Stimulated activated CD4-positive, alpha-beta T cell treated with anti-CD3 and anti-CD28 coated beads, Interleukin-1b, Interleukin-23, amount 100 ng/mL, for 48 hours (primary cell): ENCODE data around the gene RBM24.
"Not testable (repeated sequence)": the region's sequence is repeated elsewhere in the genome, so short reads cannot be mapped to it uniquely, and the experiment has no call there.

Experiments used
- DNase-seq: peaks from one replicate; pipeline ENCODE4 v3.0.0-alpha.2; 2020

The RBM24 gene

DNA sequence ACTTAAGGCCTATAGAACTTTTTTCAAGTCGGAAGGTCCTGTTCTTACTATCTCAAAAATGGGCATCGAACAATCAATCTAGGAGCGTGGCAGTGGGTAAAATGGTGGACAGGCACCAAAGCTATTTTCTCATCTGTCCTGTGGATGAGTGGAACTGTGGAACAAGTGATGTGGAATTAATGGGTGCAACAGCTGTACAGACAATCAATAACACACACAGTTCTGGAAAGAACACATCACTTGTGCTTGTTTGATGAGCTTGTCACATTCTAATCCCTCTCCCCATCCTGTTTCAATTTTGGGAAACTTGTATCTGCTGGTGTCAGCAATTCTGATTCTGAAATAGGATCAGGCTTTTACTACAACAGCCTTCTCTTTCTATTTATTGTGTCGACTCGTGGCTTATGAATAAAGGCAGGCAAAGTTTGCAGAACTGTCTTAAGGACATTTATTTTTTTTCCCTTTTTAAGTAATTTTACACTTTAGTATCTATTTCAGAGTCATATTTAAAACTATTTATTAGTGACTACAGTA, 11.5 kb downstream of the RBM24 start:
- no peak for DNase-seq

GRCh38 chr6:17293395-17293794, 12.2 kb downstream of the RBM24 start:
- DNase-seq, result no peak

- no peak for DNase-seq
Observed at GRCh38 chr6:17297271-17298080, 16.3 kb downstream of the RBM24 start.

- DNase-seq, result no peak
Observed at GRCh38 chr6:17298257-17298656, 17.1 kb downstream of the RBM24 start.

DNA sequence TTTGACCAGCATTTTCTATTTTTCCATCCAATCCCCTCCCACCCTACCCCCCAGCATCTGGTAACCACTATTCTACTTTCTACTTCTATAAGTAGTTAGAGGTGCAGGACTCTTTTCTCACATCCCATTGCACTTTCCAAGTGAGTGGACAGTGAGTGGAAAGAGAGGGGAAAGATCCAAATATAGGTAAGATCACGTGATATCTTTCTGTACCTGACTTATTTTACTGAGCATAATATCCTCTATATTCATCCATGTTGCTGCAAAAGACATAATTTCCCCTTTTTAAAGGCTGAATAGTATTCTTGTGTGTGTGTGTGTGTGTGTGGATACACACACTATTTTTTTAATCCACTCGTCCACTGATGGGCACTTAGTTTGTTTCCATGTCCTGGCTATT, 18.1 kb downstream of the RBM24 start:
- DNase-seq, result no peak

- DNase-seq, result no peak
Observed at GRCh38 chr6:17299750-17300149, 18.6 kb downstream of the RBM24 start.

GRCh38 chr6:17300637-17301036, 19.5 kb downstream of the RBM24 start:
- no peak for DNase-seq

DNA sequence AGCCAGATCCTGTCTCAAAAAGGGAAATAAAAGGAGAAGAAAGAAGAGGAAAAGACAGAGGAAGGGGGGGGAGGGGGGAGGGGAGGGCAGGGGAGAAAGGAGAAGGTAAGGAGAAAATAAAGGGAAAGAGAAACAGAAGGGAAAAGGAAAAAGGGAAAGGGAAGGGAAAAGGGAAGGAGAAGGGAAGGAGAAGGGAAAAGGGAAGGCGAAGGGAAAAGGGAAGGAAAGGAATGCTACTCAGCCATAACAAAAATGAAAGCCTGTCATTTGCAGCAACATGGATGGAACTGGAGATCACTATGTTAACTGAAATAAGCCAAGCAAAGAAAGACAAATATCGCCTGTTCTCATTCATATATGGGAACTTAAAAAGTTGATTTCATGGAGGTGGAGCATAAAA, 22.3 kb downstream of the RBM24 start:
- DNase-seq, result no peak

DNA sequence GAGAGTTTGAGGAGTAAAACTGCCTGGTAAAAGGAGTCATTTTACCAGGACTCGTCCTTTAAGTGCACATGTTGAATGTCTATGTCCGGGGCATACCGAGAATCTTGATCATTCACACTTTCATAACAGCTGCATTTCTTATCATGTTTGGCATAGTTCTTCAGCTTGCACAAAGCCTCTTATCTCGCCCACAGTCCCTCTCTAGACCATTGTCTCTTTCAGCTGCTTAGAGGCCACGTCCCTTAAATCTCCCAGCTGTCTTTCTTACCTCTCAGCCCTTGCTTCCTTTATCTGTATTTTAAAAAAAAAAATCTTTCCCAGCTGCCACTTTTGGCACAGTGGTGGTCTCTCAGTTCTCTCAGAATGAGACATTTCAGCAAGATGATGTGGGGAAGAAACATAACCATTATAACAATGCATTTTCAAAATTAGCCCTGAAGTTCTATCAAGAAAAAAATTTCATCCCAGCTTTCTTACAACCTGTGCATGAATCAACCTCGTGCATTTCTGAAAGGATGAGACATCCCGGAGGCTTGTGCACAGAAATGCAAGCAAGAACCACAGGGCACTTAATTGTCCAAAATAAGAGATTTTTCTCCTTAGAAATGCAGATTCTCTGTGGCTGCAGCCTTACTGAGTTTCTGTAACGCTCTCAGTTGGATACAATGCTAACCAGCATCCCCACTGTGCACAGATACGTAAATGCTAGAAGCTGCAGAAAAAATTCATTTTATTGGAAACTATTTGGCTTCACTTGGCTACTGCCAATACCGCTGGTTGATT, 24.2 kb downstream of the RBM24 start:
- DNase-seq, result no peak

DNA sequence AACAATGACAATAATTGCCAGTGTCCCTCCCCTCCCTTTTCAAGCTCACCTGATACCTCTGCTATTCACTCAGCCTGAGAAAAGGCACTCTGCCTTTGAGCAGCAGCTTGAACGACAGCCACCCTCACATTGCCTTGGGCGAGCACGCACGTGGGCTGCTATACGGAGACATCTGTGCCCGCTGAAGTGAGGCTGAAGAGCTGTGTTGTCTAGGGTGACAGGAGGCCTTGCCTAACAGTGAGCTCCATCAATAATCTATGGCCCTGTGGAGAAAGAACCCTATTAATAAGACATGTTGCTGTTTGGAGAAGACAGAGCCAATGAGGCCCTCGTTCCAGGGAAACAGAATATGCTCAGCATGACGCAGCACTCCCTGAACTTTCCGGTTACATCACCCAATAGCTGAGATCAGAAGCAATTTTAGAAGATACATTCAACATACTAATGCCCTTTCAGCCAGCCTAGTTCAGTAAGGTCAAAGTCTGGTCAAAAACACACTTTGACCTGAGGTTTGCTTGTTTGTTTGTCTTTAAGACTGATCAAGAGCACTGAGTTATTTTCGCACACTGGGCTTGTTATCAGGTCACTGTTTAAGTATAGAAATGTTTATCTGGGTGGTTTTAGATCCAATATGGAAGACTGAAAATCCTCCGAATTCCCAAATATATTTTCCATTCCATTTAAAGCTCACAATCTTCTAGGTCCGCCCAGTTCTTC, 30.6 kb downstream of the RBM24 start:
- DNase-seq, result no peak

GRCh38 chr6:17313238-17313637, 32.1 kb downstream of the RBM24 start:
- DNase-seq, result not testable (repeated sequence)

DNA sequence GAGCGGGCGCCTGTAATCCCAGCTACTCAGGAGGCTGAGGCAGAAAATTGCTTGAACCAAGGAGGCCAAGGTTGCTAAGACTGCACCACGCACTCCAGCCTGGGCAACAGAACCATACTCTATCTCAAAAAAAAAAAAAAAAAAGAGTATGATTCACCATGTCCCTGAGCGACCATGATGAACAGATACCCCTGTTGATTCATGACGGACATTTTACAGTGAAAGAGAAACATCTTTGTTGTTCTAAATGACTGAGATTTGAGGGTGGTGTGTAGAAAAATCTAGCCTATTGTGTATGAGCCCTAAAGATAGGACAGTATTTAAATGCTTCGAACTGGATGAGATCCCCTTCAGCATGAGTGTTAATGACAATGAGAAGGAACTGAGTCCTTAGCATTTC, 32.8 kb downstream of the RBM24 start:
- DNase-seq, result no peak

GRCh38 chr6:17315262-17315661, 34.1 kb downstream of the RBM24 start:
- DNase-seq, result no peak

DNA sequence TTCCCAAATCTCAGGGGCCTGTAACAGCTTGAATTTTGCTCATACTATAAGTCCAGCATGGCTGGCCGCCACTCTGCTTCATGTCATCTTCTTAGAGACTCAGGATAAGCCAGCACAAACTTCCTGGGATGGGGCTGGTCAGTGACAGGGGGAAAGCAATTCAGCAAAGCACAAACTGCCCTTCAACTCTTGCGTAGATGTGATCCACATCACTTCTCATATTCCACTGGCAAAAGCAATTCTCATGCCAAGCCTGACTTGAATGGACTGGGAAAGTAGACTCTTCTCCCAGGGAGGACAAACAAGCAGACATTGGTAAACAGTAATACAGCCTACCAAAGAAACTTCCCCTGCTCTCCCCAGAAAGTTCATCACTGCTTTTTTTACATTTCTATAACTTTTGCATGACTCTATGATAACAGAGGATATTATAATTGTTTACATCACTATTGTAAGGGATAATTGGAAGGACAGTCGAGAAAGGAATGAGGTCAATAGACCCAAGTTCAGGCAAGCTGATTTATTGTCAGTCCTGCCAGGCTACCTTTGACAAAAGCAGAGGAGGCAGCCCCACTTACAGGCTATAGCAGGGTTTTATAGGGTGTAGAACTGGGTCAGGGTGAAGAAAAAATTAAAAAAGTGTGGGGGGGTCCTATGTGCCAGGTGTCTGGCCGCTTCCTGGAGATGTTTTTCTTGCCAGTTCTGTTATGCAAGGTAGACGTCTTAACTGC, 37.4 kb downstream of the RBM24 start:
- no peak for DNase-seq

- DNase-seq, result not testable (repeated sequence)
Observed at GRCh38 chr6:17320266-17320665, 39.1 kb downstream of the RBM24 start.

DNA sequence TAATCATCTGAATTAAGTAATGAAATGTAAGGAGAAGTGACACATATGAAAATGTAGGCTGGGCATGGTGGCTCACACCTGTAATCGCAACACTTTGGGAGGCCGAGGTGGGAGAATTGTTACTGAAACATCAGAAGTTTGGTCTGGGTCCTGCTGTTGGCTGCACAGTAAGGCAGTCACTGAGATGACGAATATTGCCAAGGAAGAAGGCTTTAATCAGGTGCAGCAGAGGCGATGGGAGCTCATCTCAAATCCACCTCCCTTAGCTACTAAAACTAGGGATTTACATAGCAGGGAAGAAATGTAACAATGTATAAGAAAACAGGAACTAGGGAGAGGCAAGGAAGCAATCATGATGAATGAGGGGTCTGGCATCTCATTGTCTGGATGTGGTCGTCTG, 50.1 kb downstream of the RBM24 start:
- DNase-seq, result no peak

- DNase-seq, result no peak
Observed at GRCh38 chr6:17334265-17334664, 53.1 kb downstream of the RBM24 start.

GRCh38 chr6:17336425-17336824, 55.3 kb downstream of the RBM24 start:
- no peak for DNase-seq

DNA sequence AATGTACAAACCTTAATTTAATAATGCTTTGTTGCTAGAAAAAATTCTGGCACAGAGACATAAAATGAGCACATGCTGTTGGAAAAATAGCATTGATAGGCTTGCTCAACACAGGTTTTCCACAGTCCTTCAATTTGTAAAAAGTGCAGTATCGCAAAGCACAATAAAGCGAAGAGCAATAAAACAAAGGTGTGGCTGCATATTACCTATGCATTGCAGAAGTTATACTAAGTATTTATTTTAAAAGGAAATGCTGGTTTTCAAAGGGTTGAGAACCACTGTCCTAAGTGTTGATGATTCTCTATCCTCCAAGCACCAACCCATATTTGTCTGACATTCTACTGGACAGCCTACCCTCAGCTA, 58.1 kb downstream of the RBM24 start:
- DNase-seq, result no peak

DNA sequence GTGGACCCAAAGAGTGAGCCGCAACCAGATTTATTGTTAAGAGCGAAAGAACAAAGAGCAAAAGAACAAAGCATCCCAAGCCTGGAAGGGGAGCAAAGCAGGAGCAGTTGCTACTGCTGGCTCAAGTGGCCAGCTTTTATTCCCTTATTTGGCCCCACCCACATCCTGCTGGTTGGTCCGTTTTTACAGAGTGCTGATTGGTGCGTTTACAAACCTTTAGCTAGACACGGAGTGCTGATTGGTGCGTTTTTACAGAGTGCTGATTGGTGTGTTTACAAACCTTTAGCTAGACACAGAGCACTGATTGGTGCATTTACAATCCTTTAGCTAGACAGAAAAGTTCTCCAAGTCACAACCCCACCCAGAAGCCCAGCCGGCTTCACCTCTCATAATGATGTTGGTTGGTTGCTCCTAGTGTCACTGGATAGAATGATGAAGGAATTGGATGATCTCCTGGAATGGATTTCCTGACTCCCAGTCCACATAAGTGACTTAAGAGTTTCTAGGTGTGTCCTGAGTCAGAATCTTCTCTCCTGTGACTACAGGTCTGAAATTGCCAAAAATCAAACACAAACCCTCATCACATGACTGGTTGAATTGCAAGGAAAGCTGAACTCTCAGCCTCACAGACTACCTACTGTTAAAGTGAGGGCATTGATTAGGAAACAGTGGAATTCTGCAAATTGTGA, 60.1 kb downstream of the RBM24 start:
- no peak for DNase-seq

DNA sequence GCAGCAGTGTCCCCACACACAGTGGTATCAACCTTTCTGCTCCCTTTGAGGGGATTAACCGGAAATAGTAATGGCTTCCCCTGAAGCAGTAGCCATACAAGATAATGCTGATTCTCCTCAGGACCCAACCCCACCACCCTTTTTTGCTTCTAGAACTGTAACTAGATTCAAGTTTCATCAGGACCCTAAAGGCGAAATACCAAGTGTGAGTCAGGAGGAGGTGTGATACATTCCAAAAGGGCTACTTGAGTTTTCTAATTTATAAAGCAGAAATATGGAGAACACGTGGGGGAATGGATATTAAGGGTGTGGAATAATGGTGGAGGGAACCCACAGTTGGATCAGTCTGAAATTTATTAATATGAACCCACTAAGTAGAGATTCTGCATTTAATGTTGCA, 60.7 kb downstream of the RBM24 start:
- DNase-seq, result no peak

DNA sequence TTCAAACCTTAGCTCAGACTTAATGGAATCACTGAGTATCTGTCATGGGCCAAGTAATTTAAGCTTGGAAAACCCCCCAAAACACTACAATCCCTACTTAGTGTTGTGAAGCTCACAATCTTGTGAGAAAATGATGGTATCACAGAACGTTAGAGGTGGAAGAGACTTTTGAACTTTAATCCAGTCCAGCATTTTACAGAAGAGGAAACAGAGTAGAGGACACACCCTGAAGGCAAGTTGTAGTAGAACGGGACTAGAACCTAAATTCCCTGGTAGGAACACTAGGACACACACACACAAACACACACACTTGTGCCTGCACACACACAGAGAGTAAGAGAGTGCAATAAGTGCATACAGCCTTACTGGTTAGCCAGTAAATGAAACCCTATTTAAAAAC, 62.1 kb downstream of the RBM24 start:
- DNase-seq, result no peak
